ENCODE measurements around the gene GXYLT2. TPM values are rescaled to one million over a fixed set of nuclear protein-coding genes. Genes with fewer than 3 reads are reported as not detected.

The GXYLT2 gene
- total RNA-seq, 2 experiments from 2014 or later, result 0.08 TPM; not detected in 1

- Mint-ChIP-seq H3K4me1 (ENCODE audit: low read depth) (no peaks in the 10 kb centered on the region), H3K27ac (no peak overlapping the region), H3K27me3 (peaks cover 18% of the 10 kb centered on the region), H3K4me3 (no peak overlapping the region), H3K9me3 (peaks cover 3% of the 10 kb centered on the region), H3K36me3 (ENCODE audit: low read depth) (no peaks in the 10 kb centered on the region)
- no peaks in the 10 kb centered on the region for H3K36me3 ChIP-seq (ENCODE audit: insufficient read depth, low read length)
- CTCF ChIA-PET, result no interaction called here
- POLR2A ChIA-PET, result no interaction called here
- TF ChIP-seq, protein P1, sequence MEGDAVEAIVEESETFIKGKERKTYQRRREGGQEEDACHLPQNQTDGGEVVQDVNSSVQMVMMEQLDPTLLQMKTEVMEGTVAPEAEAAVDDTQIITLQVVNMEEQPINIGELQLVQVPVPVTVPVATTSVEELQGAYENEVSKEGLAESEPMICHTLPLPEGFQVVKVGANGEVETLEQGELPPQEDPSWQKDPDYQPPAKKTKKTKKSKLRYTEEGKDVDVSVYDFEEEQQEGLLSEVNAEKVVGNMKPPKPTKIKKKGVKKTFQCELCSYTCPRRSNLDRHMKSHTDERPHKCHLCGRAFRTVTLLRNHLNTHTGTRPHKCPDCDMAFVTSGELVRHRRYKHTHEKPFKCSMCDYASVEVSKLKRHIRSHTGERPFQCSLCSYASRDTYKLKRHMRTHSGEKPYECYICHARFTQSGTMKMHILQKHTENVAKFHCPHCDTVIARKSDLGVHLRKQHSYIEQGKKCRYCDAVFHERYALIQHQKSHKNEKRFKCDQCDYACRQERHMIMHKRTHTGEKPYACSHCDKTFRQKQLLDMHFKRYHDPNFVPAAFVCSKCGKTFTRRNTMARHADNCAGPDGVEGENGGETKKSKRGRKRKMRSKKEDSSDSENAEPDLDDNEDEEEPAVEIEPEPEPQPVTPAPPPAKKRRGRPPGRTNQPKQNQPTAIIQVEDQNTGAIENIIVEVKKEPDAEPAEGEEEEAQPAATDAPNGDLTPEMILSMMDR (IDR thresholded peaks at IDR 0.05), result no peak
- no peak overlapping the region for H3K27ac ChIP-seq (ENCODE audit: low read depth in 1 of 2, low read length in 2 of 2)
- DNase-seq, result no peak
- ATAC-seq (ENCODE audit: poor library complexity), result no peak
- intact Hi-C loops (cut with DNase I, micrococcal nuclease), result no loop called here
- no peak overlapping the region for H3K4me3 ChIP-seq (ENCODE audit: low read length)
- peaks cover 13 to 15% of the 10 kb centered on the region in 2 experiments for H3K9me3 ChIP-seq (ENCODE audit: control insufficient read depth in 1 of 2, insufficient read depth in 1 of 2, low read length in 2 of 2)
- H3K4me1 ChIP-seq (ENCODE audit: insufficient read depth, low read length), result no peaks in the 10 kb centered on the region
- H3K27me3 ChIP-seq (ENCODE audit: control insufficient read depth in 1 of 2, insufficient read depth in 2 of 2, low read length in 2 of 2), result no peaks in the 10 kb centered on the region
Observed at GRCh38 chr3:72982609-72983366, 94.9 kb downstream of the GXYLT2 start.

- H3K9me3 Mint-ChIP-seq, result peaks cover 3% of the 10 kb centered on the region
- no peaks in the 10 kb centered on the region for H3K36me3 Mint-ChIP-seq (ENCODE audit: low read depth)
- CTCF ChIA-PET, result no interaction called here
- no peaks in the 10 kb centered on the region for H3K4me1 ChIP-seq (ENCODE audit: insufficient read depth, low read length)
- no peaks in the 10 kb centered on the region for H3K4me1 Mint-ChIP-seq (ENCODE audit: low read depth)
- H3K27me3 Mint-ChIP-seq, result peaks cover 13% of the 10 kb centered on the region
- H3K4me3 ChIP-seq (ENCODE audit: low read length), result no peak overlapping the region
- no peak overlapping the region for H3K27ac ChIP-seq (ENCODE audit: low read depth in 1 of 2, low read length in 2 of 2)
- H3K36me3 ChIP-seq (ENCODE audit: insufficient read depth, low read length), result no peaks in the 10 kb centered on the region
- POLR2A ChIA-PET, result no interaction called here
- no peaks in the 10 kb centered on the region for H3K27me3 ChIP-seq (ENCODE audit: control insufficient read depth in 1 of 2, insufficient read depth in 2 of 2, low read length in 2 of 2)
- peaks cover 13 to 15% of the 10 kb centered on the region in 2 experiments for H3K9me3 ChIP-seq (ENCODE audit: control insufficient read depth in 1 of 2, insufficient read depth in 1 of 2, low read length in 2 of 2)
- intact Hi-C loops (cut with DNase I, micrococcal nuclease), result no loop called here
- no peak overlapping the region for H3K4me3 Mint-ChIP-seq
- DNase-seq (no peak), ATAC-seq (ENCODE audit: poor library complexity) (no peak)
- TF ChIP-seq, protein P1 (IDR thresholded peaks at IDR 0.05), result no peak
- no peak overlapping the region for H3K27ac Mint-ChIP-seq
Observed at GRCh38 chr3:72985576-72985975, 97.7 kb downstream of the GXYLT2 start.

DNA sequence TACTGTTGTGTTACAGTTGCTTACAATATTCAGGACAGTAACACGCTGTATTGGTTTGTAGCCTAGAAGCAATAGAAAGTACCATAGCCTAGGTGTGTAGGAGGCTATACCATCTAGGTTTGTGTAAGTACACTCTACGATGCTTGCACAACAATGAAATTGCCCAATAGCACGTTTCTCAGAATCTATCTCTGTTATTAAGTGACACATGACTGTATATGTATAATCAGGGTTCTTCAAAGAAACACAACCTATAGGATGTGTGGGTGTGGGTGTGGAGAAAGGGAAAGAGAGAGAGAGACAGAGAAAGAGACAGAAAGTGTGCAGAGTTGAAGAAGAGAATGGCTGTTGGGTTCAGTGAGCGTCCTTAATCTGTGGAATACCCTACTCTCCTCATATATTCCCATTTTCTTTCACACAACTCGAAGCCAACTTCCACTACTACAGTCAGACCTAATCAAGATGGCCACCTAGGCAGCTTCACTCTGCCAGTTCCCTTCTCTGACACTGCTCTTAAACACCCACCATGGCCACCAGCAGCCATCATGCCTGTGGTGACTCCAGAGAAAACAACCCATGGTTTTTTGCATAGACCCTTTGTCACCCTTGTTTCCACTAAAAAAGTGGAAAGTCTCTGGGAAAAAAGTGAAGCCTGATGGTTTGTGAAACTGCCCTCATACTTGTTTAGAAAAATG is 103.0 kb downstream of the GXYLT2 start:
- no peaks in the 10 kb centered on the region for H3K27me3 Mint-ChIP-seq
- H3K27ac Mint-ChIP-seq, result no peak overlapping the region
- Histone ChIP-seq H3K4me3 (ENCODE audit: low read length) (no peak overlapping the region), H3K27ac (ENCODE audit: low read depth in 1 of 2, low read length in 2 of 2) (no peak overlapping the region), H3K9me3 (ENCODE audit: control insufficient read depth in 1 of 2, insufficient read depth in 1 of 2, low read length in 2 of 2) (peaks cover under 1 to 8% of the 10 kb centered on the region in 2 experiments), H3K27me3 (ENCODE audit: control insufficient read depth in 1 of 2, insufficient read depth in 2 of 2, low read length in 2 of 2) (no peaks in the 10 kb centered on the region), H3K36me3 (ENCODE audit: insufficient read depth, low read length) (no peaks in the 10 kb centered on the region), H3K4me1 (ENCODE audit: insufficient read depth, low read length) (no peaks in the 10 kb centered on the region)
- H3K36me3 Mint-ChIP-seq (ENCODE audit: low read depth), result no peaks in the 10 kb centered on the region
- TF ChIP-seq, protein P1 (IDR thresholded peaks at IDR 0.05), result no peak
- CTCF ChIA-PET, result no interaction called here
- DNase-seq (no peak), ATAC-seq (ENCODE audit: poor library complexity) (no peak)
- H3K9me3 Mint-ChIP-seq, result peaks cover 3% of the 10 kb centered on the region
- no peak overlapping the region for H3K4me3 Mint-ChIP-seq
- POLR2A ChIA-PET, result no interaction called here
- intact Hi-C loops (cut with DNase I, micrococcal nuclease), result loop anchor here in 1 of 2 experiments (10.0 kb wide), 3 partner anchors 226 to 1406 kb away; partner anchors contain the start of gene FOXP1
- peaks cover 4% of the 10 kb centered on the region for H3K4me1 Mint-ChIP-seq (ENCODE audit: low read depth)
